ENCODE data around the gene UNC80.

GRCh38 chr2:210007895-210008294, 236.3 kb downstream of the UNC80 start:
- TF ChIP-seq POLR2A (IDR thresholded peaks at IDR 0.05) (no peak), CTCF (IDR thresholded peaks at IDR 0.05) (no peak), EP300 (IDR thresholded peaks at IDR 0.05) (no peak)

All from ovary (tissue), 3 donors.